Measurements from ENCODE around the gene PHKA2.

Gene PHKA2

GRCh38 chrX:18973527-18974192 is 10.3 kb downstream of the PHKA2 start:
- DNase-seq (ENCODE audit: low read depth in 2 of 2), result no peak

DNA sequence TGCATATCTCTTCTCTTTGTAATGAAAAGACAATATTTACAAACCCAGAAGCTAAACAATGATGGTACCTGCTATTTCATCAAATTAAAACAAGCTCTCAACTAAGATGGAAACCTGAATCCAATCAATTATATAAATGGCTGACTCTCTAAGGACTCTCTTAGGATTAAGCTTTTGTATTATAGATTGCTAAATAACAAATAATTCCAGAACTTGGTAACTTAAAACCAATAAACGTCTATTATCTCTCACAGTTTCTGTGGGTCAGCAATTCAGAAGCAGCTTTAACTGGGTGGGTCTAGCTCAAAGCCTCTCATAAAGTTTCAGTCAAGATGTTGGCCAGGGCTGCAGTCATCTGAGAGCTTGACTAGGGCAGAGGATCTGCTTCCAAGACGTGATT is 12.4 kb downstream of the PHKA2 start:
- DNase-seq (ENCODE audit: low read depth in 2 of 2), result no peak

GRCh38 chrX:18970465-18970864 is 13.4 kb downstream of the PHKA2 start:
- no peak for DNase-seq (ENCODE audit: low read depth in 2 of 2)

DNA sequence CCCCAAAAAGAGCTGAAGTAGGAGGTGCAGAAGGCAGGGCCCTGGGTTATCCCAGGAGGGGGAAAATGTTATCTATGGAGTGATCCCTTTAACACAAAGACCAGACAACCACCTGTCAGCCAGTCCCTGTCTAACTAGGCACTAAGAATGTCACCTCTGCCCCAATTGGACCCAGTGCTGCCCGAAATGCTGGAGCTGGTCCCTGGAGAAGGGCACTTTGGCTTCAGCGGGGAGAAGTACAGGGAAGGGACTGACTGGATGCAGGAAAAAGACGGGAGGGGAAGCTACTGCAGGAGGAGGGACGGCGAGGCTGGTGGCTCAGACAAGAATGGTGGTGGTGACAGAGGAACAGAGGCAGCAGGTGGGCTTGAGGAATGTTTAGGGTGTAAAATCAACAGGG is 17.3 kb downstream of the PHKA2 start:
- no peak for DNase-seq (ENCODE audit: low read depth in 2 of 2)

GRCh38 chrX:18964901-18965300 is 19.0 kb downstream of the PHKA2 start:
- DNase-seq (ENCODE audit: low read depth in 2 of 2), result no peak

DNA sequence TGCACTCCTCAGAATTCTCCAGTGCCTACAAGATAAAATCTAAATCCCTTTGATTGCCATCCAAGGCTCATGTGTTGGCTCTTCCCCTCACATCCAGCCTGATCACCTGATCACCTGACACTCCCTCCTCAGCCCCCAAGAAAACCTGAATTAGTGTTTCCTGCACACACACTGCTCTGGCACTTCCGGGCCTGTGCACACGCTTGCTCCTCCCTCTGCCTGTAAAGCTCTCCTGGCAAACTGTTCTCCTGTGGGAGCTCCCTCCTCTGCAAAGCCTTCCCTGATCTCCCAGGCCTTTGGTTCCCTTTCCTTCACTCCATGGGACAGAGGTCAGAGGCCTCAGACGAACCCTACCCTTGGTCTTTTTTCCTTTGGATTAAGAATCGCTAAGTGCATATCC is 19.9 kb downstream of the PHKA2 start:
- no peak for DNase-seq (ENCODE audit: low read depth in 2 of 2)

DNA sequence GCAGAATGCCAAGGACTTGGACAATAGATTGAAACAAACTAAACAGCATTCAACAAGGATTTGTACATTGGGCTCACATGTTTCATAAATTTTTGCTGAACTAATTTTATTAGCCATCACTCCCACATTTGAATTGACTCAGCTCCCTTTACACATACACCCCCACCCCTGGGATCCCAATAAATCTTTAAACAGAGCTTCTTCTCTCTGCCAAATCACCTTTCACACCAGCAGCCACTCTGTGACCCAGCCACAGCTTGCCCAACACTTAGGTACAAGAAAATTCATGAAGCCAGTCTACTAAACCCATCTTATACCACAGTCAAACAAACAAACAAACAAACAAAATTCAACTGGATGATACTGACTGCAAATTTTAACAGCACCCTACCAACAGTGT is 21.6 kb downstream of the PHKA2 start:
- DNase-seq (ENCODE audit: low read depth in 2 of 2), result no peak

DNA sequence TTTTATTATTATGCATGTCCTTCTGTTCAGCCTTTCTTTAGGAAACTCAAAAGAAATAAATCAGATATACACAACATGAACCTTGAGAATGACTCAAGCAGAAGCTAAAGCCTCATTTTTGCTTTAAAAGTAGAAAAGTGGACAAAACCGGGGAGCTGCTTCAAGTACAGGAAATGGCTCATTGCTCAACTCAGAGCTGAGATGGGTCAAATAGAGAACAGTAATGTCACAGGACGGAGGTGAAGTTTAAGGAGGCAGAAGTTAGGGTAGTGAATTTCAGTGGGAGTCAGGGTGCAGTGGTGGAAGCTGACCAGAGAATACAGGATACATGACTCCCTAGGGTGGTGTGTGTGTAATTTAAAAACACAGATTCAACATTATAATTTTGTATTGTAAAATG is 22.2 kb downstream of the PHKA2 start:
- no peak for DNase-seq (ENCODE audit: low read depth in 2 of 2)

- no peak for DNase-seq (ENCODE audit: low read depth in 2 of 2)
Measured at GRCh38 chrX:18956303-18957032, 27.4 kb downstream of the PHKA2 start.

- DNase-seq (ENCODE audit: low read depth in 2 of 2), result no peak
Measured at GRCh38 chrX:18955676-18956075, 28.2 kb downstream of the PHKA2 start.

GRCh38 chrX:18951032-18951431 is 32.9 kb downstream of the PHKA2 start:
- no peak for DNase-seq (ENCODE audit: low read depth in 2 of 2)

DNA sequence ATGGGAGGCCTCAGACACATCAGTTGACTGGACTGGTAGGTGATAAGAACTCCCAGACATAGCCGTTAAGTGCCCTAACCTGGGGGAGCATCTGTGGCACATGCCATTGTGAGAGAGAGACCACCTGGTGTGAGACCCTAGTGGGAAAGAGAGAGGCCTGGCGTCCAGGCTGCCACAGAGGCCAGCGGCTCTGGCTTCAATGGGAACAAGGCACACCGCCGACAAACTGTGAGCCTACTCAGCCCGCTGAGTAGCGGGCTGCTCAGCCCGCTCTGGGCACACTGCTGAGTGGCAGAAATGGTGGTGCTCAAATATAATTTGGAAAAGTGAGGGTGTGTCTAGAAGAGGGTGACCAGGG is 34.0 kb downstream of the PHKA2 start:
- no peak for DNase-seq (ENCODE audit: low read depth in 2 of 2)

GRCh38 chrX:18949291-18949943 is 34.5 kb downstream of the PHKA2 start:
- DNase-seq (ENCODE audit: low read depth in 2 of 2), result no peak

DNA sequence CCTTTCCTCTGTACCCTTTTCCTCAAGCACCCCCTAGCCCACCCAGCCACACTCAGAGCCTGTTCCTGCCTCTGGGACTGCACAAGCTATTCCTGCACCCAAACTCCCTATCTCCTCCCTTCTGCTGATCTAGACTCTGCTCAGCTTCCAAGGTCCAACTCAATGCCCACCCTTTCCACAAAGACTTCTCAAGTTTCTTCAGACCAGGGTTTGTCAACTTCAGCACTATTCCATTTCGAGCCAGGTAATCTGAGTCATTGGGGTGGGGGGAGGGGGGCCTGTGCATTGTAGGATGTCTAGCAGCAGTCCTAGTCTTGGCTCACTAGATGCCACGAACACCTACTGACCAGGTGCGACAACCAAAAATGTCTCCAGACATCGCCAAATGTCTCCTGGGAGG is 37.3 kb downstream of the PHKA2 start:
- no peak for DNase-seq (ENCODE audit: low read depth in 2 of 2)

- no peak for DNase-seq (ENCODE audit: low read depth in 2 of 2)
Measured at GRCh38 chrX:18946157-18946556, 37.8 kb downstream of the PHKA2 start.

DNA sequence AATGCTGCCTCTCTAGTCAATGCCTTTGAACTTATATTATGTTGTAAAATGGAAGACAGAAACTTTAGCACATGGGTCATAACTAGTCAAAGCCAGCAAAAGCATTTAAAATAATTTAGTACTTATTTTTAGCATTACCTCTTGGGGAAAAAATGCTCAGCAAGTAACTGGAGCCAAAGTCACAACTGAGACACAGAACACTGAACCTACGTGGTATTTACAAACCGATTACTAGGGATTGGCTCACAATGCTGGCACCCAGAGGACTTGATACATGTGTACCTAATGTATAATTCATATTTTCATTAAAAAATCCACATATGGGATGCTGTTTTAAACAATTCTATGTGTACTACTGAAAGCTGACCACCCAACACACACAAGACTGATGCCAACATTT is 38.4 kb downstream of the PHKA2 start:
- DNase-seq (ENCODE audit: low read depth in 2 of 2), result no peak

GRCh38 chrX:18944482-18944881 is 39.4 kb downstream of the PHKA2 start:
- no peak for DNase-seq (ENCODE audit: low read depth in 2 of 2)

- no peak for DNase-seq (ENCODE audit: low read depth in 2 of 2)
Measured at GRCh38 chrX:18941896-18942295, 42.0 kb downstream of the PHKA2 start.

GRCh38 chrX:18938710-18939109 is 45.2 kb downstream of the PHKA2 start:
- no peak for DNase-seq (ENCODE audit: low read depth in 2 of 2)

GRCh38 chrX:18937173-18937572 is 46.7 kb downstream of the PHKA2 start:
- DNase-seq (ENCODE audit: low read depth in 2 of 2), result no peak

DNA sequence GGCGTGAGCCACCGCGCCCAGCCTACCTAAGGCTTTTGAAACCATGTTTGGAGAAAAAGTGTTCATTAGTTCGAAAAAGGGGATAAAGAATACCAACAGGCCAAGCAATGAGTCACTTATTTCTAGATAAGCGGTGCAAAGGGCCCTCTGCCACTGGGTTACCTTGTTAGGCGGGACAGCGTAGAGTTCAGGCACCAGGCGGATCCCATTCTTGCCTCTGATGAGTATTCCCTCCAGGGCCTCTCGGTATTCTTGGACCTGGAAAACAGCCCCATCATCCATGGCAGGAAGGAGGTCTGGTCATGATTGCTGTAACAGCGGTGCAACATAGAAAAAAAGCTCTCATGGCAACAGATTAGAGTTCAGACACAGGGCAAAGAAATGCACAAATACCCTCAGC is 48.0 kb downstream of the PHKA2 start:
- no peak for DNase-seq (ENCODE audit: low read depth in 2 of 2)

DNA sequence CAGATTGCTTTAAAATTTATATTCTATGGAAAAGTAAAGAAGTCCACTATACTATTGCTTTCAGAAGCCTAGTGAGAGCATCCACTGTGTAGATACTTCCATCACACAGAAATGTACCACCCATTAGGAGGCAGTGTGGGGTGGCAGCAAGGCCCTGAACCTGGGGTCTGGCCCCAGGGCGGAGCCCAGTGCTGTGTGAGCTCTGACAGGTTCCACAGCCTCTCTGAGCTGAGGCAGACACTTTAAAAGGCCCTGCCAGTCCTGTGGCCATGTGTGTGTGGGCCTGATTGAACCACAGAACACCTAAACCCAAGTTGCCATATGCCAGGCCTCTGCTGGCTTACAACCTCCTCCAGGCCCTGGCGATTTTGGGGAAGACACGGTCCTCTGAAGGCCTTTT is 49.2 kb downstream of the PHKA2 start:
- no peak for DNase-seq (ENCODE audit: low read depth in 2 of 2)

DNA sequence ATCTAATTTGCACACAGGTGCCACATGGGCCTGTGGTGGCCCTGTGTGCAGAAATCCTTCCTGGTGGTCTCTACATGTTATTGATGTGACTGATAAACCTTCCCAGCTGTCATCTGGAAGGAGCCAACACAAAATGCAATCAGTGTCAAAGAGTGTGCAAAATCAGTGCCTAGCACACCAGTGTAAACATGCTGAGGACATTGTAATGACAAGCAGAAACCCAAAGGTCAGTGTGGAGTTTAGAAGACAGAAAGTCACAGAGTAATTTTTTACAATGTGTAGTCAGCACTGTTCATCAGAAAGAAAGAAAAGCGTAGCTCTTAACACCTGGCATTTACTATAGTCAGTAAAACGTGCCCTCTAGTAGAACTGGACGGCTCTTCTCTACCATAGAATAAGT is 50.3 kb downstream of the PHKA2 start:
- DNase-seq (ENCODE audit: low read depth in 2 of 2), result no peak

All from stimulated activated CD8-positive, alpha-beta memory T cell treated with anti-CD3 and anti-CD28 coated beads, Interleukin-7, amount 100 ng/mL, for 1 hour (primary cell).